Transverse colon (tissue), 4 donors: Measurements from ENCODE around the gene DTL. TPM values are rescaled to one million over a fixed set of nuclear protein-coding genes. Genes with fewer than 3 reads are reported as not detected.

Experiments used
- DNase-seq: peaks from one replicate; pipeline ENCODE4 v3.0.0-alpha.2; 2019
- H3K27ac ChIP-seq, 4 donors: fragments of 200-600 bp; sonication (generic); 2 replicates each; pipeline ENCODE4 v1.5.1; 2016 to 2018; ENCODE audit warnings: inconsistent platforms in 4 of 4
- H3K27me3 ChIP-seq: fragments of 200-600 bp; sonication (generic); 2 replicates; pipeline ENCODE4 v1.5.1; 2017; ENCODE audit warnings: inconsistent platforms
- H3K36me3 ChIP-seq, 4 donors: fragments of 200-600 bp; sonication (generic); 2 replicates each; pipeline ENCODE4 v1.5.1; 2017 to 2019; ENCODE audit warnings: inconsistent platforms in 4 of 4
- H3K4me1 ChIP-seq, 4 donors: fragments of 200-600 bp; sonication (generic); 2 replicates each; pipeline ENCODE4 v1.5.1; 2017 to 2020; ENCODE audit warnings: inconsistent platforms in 4 of 4
- H3K4me3 ChIP-seq, 4 donors: fragments of 200-600 bp; sonication (generic); 1 replicate in 1 of 4; 2 replicates in 3 of 4; pipeline versions ENCODE4 v1.5.1 to v1.6.1; 2017 to 2019; ENCODE audit warnings: inconsistent platforms in 4 of 4
- H3K9me3 ChIP-seq, 2 donors: fragments of 200-600 bp; sonication (generic); 2 replicates each; pipeline ENCODE4 v1.5.1; 2017 to 2019; ENCODE audit warnings: inconsistent platforms in 2 of 2
- EP300 ChIP-seq: sonication (generic); formaldehyde crosslinking; IDR thresholded peaks from one replicate; pipeline ENCODE4 v1.6.1; 2017; ENCODE audit warnings: antibody characterized with exemption, low read depth
- POLR2A ChIP-seq: fragments of 450-650 bp; IDR thresholded peaks from one replicate; pipeline ENCODE4 v1.6.1; 2016; ENCODE audit warnings: antibody characterized with exemption, mild to moderate bottlenecking, moderate library complexity
- POLR2AphosphoS5 ChIP-seq, 3 donors: sonication (generic); formaldehyde crosslinking; IDR thresholded peaks; one replicate each; pipeline ENCODE4 v1.6.1; 2016; ENCODE audit warnings: antibody characterized with exemption in 3 of 3
- WGBS, 2 donors: methylation state at CpG; one replicate each; pipeline ENCODE4 v1.1.5; 2018; ENCODE audit warnings: low coverage in 1 of 2; 5-methylcytosine and 5-hydroxymethylcytosine counted together
- in situ Hi-C, 4 donors: fragments of 200-750 bp; cut with MboI; loops; one replicate each; pipeline versions ENCODE4 v1.15.0 to v1.15.1; 2017; ENCODE audit warnings: low sequenced_read_pairs in 3 of 4, low pct_ligation_motif_present in 1 of 4, low pct_unique_long_range_greater_than_20kb in 1 of 4
- intact Hi-C: fragments of 100-400 bp; cut with DNase I; formaldehyde crosslinking; loops from one replicate; pipeline ENCODE4 v1.15.1; 2023; ENCODE audit warnings: low total_unique reads
- total RNA-seq, 4 donors: library from RNA; depleted of rRNA; stranded (reverse); fragments of >200 nt; gene quantifications; one replicate each; pipeline ENCODE4 v1.1.0, GENCODE V29; 2016
- TF ChIP-seq, protein P1 (sequence below), 5 experiments: fragments of 200-600 bp in 3 of 5; fragments of 450-650 bp in 2 of 5; sonication (generic) in 3 of 5; IDR thresholded peaks; 1 replicate in 2 of 5; 2 replicates in 3 of 5; pipeline ENCODE4 v1.5.1; 2016 to 2017; ENCODE audit warnings: antibody characterized with exemption in 5 of 5, inconsistent platforms in 3 of 5, mild to moderate bottlenecking in 2 of 5, moderate library complexity in 1 of 5

The DTL gene
- total RNA-seq, 4 donors from 2014 or later: 0.16 to 5.0 (median 3.3) TPM; not detected in 1

- 94 to 95% methylated on average over 3 of the region's 3 CpGs for WGBS, 2 donors
- intact Hi-C loops (no loop called here), in situ Hi-C loops (no loop called here)
- Histone ChIP-seq H3K4me3 (no peak overlapping the region), H3K9me3 (peaks cover 0 to 3% of the 10 kb centered on the region in 2 donors), H3K27me3 (no peaks in the 10 kb centered on the region), H3K4me1 (no peaks in the 10 kb centered on the region), H3K27ac (no peak overlapping the region), H3K36me3 (peaks cover 0 to 12% (median 3%) of the 10 kb centered on the region in 4 donors)
- no peak for DNase-seq
- TF ChIP-seq, protein P1, sequence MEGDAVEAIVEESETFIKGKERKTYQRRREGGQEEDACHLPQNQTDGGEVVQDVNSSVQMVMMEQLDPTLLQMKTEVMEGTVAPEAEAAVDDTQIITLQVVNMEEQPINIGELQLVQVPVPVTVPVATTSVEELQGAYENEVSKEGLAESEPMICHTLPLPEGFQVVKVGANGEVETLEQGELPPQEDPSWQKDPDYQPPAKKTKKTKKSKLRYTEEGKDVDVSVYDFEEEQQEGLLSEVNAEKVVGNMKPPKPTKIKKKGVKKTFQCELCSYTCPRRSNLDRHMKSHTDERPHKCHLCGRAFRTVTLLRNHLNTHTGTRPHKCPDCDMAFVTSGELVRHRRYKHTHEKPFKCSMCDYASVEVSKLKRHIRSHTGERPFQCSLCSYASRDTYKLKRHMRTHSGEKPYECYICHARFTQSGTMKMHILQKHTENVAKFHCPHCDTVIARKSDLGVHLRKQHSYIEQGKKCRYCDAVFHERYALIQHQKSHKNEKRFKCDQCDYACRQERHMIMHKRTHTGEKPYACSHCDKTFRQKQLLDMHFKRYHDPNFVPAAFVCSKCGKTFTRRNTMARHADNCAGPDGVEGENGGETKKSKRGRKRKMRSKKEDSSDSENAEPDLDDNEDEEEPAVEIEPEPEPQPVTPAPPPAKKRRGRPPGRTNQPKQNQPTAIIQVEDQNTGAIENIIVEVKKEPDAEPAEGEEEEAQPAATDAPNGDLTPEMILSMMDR (IDR thresholded peaks at IDR 0.05): no peak
- TF ChIP-seq POLR2A: no peak
- no peak for TF ChIP-seq EP300
- TF ChIP-seq POLR2AphosphoS5 (IDR thresholded peaks at IDR 0.05): no peak
Measured at GRCh38 chr1:212002536-212002935, 33.0 kb upstream of the DTL start.

GRCh38 chr1:212004895-212005608 is 30.5 kb upstream of the DTL start:
- Histone ChIP-seq H3K4me3 (no peak overlapping the region), H3K27ac (no peak overlapping the region), H3K27me3 (no peaks in the 10 kb centered on the region), H3K4me1 (no peaks in the 10 kb centered on the region), H3K36me3 (peaks cover 0 to 16% (median 3%) of the 10 kb centered on the region in 4 donors), H3K9me3 (no peaks in the 10 kb centered on the region)
- TF ChIP-seq POLR2AphosphoS5 (IDR thresholded peaks at IDR 0.05): no peak
- TF ChIP-seq, protein P1 (IDR thresholded peaks at IDR 0.05): no peak
- TF ChIP-seq EP300: no peak
- intact Hi-C loops: no loop called here
- WGBS, 2 donors: 86 to 89% methylated on average over 7 of the region's 7 CpGs
- in situ Hi-C loops: no loop called here
- DNase-seq: no peak

DNA sequence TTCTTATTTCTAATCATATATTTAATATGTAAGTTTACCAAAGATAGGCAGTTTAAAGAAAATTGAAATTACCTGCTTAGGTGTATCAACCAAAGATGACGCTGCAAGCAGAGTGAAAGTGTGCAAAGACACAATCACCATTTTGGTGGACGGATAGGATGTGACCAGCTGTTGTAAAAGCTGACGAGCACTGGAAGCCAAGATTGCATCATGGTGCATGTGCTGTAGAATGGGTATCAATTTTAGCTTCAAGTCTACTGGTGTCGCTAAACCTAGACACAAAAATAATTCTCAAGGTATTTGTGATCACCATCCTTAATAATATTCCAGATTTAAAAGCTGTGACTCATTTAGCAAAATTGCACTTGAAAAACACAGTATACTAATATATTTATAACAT is 28.4 kb upstream of the DTL start:
- Histone ChIP-seq H3K4me3 (no peak overlapping the region), H3K9me3 (no peaks in the 10 kb centered on the region), H3K4me1 (no peaks in the 10 kb centered on the region), H3K27ac (no peak overlapping the region), H3K36me3 (peaks cover 0 to 16% (median 3%) of the 10 kb centered on the region in 4 donors), H3K27me3 (no peaks in the 10 kb centered on the region)
- intact Hi-C loops (no loop called here), in situ Hi-C loops (no loop called here)
- TF ChIP-seq, protein P1 (IDR thresholded peaks at IDR 0.05): no peak
- TF ChIP-seq EP300: no peak
- no peak for TF ChIP-seq POLR2A
- DNase-seq: no peak
- 93 to 96% methylated on average over 4 of the region's 4 CpGs for WGBS, 2 donors

- no peak overlapping the region for H3K4me3 ChIP-seq
- WGBS, 2 donors: 84 to 87% methylated on average over 9 of the region's 9 CpGs
- no peaks in the 10 kb centered on the region for H3K27me3 ChIP-seq
- no peak overlapping the region for H3K27ac ChIP-seq
- no peak for DNase-seq
- TF ChIP-seq POLR2AphosphoS5 (IDR thresholded peaks at IDR 0.05) (no peak), EP300 (no peak), POLR2A (no peak)
- TF ChIP-seq, protein P1 (IDR thresholded peaks at IDR 0.05): no peak
- H3K36me3 ChIP-seq: peaks cover 0 to 16% (median 3%) of the 10 kb centered on the region in 4 donors
- no peaks in the 10 kb centered on the region for H3K4me1 ChIP-seq
- in situ Hi-C loops (no loop called here), intact Hi-C loops (no loop called here)
- H3K9me3 ChIP-seq: no peaks in the 10 kb centered on the region
Measured at GRCh38 chr1:212007886-212008285, 27.7 kb upstream of the DTL start.
